AG08395 (cell line): ENCODE measurements around the gene RTTN.
A peak's percentile ranks its signal among the peaks of the same experiment; 100 is the strongest.

ENCODE experiments used
- DNase-seq: peaks from one replicate; pipeline ENCODE4 v3.0.0; 2012; ENCODE audit warnings: mixed read lengths, low spot score

The RTTN gene

GRCh38 chr18:70082430-70082829 lies 123.1 kb downstream of the RTTN start:
- no peak for DNase-seq

- no peak for DNase-seq
These were observed 127.4 kb downstream of the RTTN start for GRCh38 chr18:70078106-70078505.

GRCh38 chr18:70075906-70076305 lies 129.6 kb downstream of the RTTN start:
- DNase-seq = no peak

- no peak for DNase-seq
These were observed 131.4 kb downstream of the RTTN start for GRCh38 chr18:70074116-70074515.

- DNase-seq = no peak
These were observed 132.1 kb downstream of the RTTN start for GRCh38 chr18:70073432-70073831.

GRCh38 chr18:70072678-70073077 lies 132.8 kb downstream of the RTTN start:
- peak; percentile 8 for DNase-seq

- no peak for DNase-seq
These were observed 135.5 kb downstream of the RTTN start for GRCh38 chr18:70069965-70070364.

- no peak for DNase-seq
These were observed 136.1 kb downstream of the RTTN start for GRCh38 chr18:70069382-70069781.

- DNase-seq = no peak
These were observed 136.5 kb downstream of the RTTN start for GRCh38 chr18:70068981-70069380.

GRCh38 chr18:70059684-70060083 lies 145.8 kb downstream of the RTTN start:
- no peak for DNase-seq

- no peak for DNase-seq
These were observed 146.6 kb downstream of the RTTN start for GRCh38 chr18:70058916-70059315.

- peak; percentile 45 for DNase-seq
These were observed 157.4 kb downstream of the RTTN start for GRCh38 chr18:70047931-70048603.

- DNase-seq = peak; percentile 13
These were observed 158.7 kb downstream of the RTTN start for GRCh38 chr18:70046796-70047195.

GRCh38 chr18:70046207-70046606 lies 159.3 kb downstream of the RTTN start:
- DNase-seq = peak; percentile 36

GRCh38 chr18:70044632-70045031 lies 160.9 kb downstream of the RTTN start:
- peak; percentile 80 for DNase-seq

- DNase-seq = no peak
These were observed 163.9 kb downstream of the RTTN start for GRCh38 chr18:70041459-70042050.

- DNase-seq = no peak
These were observed 166.3 kb downstream of the RTTN start for GRCh38 chr18:70039186-70039585.

GRCh38 chr18:70037431-70038061 lies 167.9 kb downstream of the RTTN start:
- DNase-seq = no peak

GRCh38 chr18:70036771-70037347 lies 168.6 kb downstream of the RTTN start:
- no peak for DNase-seq

- no peak for DNase-seq
These were observed 169.3 kb downstream of the RTTN start for GRCh38 chr18:70036168-70036567.

- no peak for DNase-seq
These were observed 174.3 kb downstream of the RTTN start for GRCh38 chr18:70031221-70031620.

GRCh38 chr18:70030728-70031127 lies 174.8 kb downstream of the RTTN start:
- no peak for DNase-seq

GRCh38 chr18:70029163-70029562 lies 176.3 kb downstream of the RTTN start:
- no peak for DNase-seq
